ENCODE measurements around the gene TMEM132D. TPM values are rescaled to one million over a fixed set of nuclear protein-coding genes. Genes with fewer than 3 reads are reported as not detected.

TMEM132D gene
- total RNA-seq, 4 donors from 2014 or later, result not detected

DNA sequence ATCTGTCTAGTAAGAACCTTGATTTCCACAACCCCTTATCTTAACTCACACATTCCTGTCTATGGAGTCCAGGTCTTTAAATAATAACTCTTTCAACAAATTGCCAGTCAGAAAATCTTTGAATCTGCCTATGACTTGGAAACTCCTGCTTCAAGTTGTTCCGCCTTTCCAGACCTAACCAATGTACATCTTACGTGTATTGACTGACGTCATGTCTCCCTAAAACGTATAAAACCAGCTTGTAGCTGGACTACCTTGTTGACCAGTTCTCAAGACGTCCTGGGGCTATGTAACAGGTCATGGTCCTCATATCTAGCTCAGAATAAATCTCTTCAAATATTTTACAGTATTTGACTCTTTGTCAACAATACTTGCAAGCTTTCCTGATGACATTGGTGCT is 337.0 kb downstream of the TMEM132D start:
- ATAC-seq (ENCODE audit: low FRiP score), result no peak

GRCh38 chr12:129564768-129565167 is 339.1 kb downstream of the TMEM132D start:
- ATAC-seq (ENCODE audit: low FRiP score) (no peak), DNase-seq (ENCODE audit: low spot score) (no peak)
- no peak for TF ChIP-seq CTCF (IDR thresholded peaks at IDR 0.05)

More for the DNA sequence above, 337.0 kb downstream of the TMEM132D start:
- TF ChIP-seq CTCF (IDR thresholded peaks at IDR 0.05), result no peak
- DNase-seq (ENCODE audit: low spot score), result no peak

GRCh38 chr12:129563266-129563665 is 340.6 kb downstream of the TMEM132D start:
- DNase-seq (ENCODE audit: low spot score), result no peak
- ATAC-seq (ENCODE audit: low FRiP score), result no peak
- no peak for TF ChIP-seq CTCF (IDR thresholded peaks at IDR 0.05)

- TF ChIP-seq CTCF (IDR thresholded peaks at IDR 0.05), result no peak
- ATAC-seq (ENCODE audit: low FRiP score) (no peak), DNase-seq (ENCODE audit: low spot score) (no peak)
Measured at GRCh38 chr12:129561304-129561703, 342.5 kb downstream of the TMEM132D start.

- DNase-seq (ENCODE audit: low spot score) (no peak), ATAC-seq (ENCODE audit: low FRiP score) (no peak)
- TF ChIP-seq CTCF (IDR thresholded peaks at IDR 0.05), result no peak
Measured at GRCh38 chr12:129559776-129560175, 344.0 kb downstream of the TMEM132D start.

DNA sequence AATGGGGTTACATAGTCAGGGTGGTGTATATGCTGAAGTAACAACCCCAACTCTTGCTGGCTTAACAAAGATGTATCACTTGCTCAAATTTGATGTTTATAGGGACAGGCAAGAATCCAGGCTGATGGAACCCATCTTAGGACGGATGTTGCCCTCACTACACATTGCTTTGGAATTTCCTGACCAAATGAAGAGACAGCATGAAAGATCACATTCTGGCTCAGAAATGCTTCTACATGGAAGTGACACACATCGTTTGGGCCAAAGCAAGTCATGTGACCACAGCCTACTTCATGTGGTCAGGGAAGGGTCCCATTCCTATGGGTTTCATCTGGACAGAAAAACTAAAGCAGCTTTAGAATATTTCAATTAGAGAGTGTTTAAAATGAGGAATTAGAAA is 345.8 kb downstream of the TMEM132D start:
- ATAC-seq (ENCODE audit: low FRiP score) (no peak), DNase-seq (ENCODE audit: low spot score) (no peak)
- no peak for TF ChIP-seq CTCF (IDR thresholded peaks at IDR 0.05)

DNA sequence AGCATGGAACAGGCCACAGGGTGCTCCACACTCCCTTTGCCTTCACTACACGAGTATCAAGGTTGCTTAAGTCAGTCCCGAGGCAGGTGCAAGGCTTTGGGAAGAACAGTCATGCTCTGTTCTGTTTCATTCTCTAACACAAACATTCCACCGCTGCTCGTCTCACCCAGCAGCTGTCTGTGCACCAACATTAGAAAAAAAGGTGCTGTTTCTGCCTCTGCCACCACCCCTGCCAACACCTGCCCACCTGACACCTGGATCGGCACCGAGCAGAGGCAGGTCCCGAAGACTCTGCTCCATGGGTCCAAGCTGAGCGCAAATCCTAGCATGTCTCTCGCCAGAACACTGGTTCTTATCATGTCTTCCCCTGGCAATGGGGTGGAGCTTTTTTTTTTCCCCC is 347.7 kb downstream of the TMEM132D start:
- DNase-seq (ENCODE audit: low spot score), result no peak
- ATAC-seq (ENCODE audit: low FRiP score), result no peak
- no peak for TF ChIP-seq CTCF (IDR thresholded peaks at IDR 0.05)

All from omental fat pad (tissue), 4 donors.